ENCODE measurements around the gene TNFSF13B. TPM values are rescaled to one million over a fixed set of nuclear protein-coding genes. Genes with fewer than 3 reads are reported as not detected.

The TNFSF13B gene
- total RNA-seq, 3 donors from 2014 or later, result 2.0 to 5.6 (median 3.5) TPM

DNA sequence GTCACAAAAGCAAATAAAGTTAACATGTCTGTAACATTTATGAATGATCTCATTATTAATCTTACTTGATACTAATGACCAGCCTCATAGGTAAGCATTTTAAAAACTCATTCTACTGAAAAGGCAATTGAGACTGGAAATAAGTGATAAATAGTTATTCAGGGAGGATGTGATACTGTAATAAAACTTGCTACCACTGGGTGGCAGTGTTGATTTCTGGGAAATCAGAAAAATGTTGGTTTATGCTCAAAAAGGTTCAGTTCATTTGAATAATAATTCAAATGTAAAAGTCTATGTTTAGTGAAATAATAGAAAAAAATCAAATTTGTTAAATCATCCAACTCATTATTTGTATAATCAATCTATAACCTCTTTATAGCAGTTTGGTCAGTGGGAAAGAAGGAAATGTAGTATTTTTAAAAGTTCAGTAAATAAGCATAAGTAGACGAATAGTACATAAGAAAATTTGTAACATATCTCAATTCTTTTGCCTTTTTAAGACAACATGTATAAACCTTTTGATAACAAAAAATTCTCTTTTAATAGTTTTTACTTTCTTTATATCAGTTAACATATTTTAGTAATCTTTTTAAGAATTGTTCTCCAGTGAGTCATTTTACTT lies 41.8 kb upstream of the TNFSF13B start:
- ATAC-seq (peak; percentile 38), DNase-seq (peak in 1 of 3 donors; percentile 60)
- Histone ChIP-seq H3K9me3 (no peaks in the 10 kb centered on the region), H3K36me3 (ENCODE audit: low read depth) (no peaks in the 10 kb centered on the region), H3K4me3 (no peak overlapping the region), H3K4me1 (ENCODE audit: low read depth) (peaks cover 11% of the 10 kb centered on the region)
- peak; percentile 65 for TF ChIP-seq CTCF (IDR thresholded peaks at IDR 0.05)
- intact Hi-C loops (cut with DNase I, micrococcal nuclease), result no loop called here

- Histone ChIP-seq H3K4me3 (no peak overlapping the region), H3K9me3 (no peaks in the 10 kb centered on the region), H3K4me1 (ENCODE audit: low read depth) (peaks cover 8% of the 10 kb centered on the region), H3K36me3 (ENCODE audit: low read depth) (no peaks in the 10 kb centered on the region)
- no peak for ATAC-seq
- DNase-seq, result no peak
- intact Hi-C loops (cut with DNase I, micrococcal nuclease), result no loop called here
- TF ChIP-seq CTCF (IDR thresholded peaks at IDR 0.05), result no peak
Observed at GRCh38 chr13:108230377-108230776, 39.1 kb upstream of the TNFSF13B start.

GRCh38 chr13:108249150-108249549 lies 20.4 kb upstream of the TNFSF13B start:
- no peak for TF ChIP-seq CTCF (IDR thresholded peaks at IDR 0.05)
- DNase-seq, result no peak
- H3K9me3 ChIP-seq, result peaks cover 6% of the 10 kb centered on the region
- no peak for ATAC-seq
- no peaks in the 10 kb centered on the region for H3K36me3 ChIP-seq (ENCODE audit: low read depth)
- H3K4me1 ChIP-seq (ENCODE audit: low read depth), result no peaks in the 10 kb centered on the region
- H3K4me3 ChIP-seq, result no peak overlapping the region
- intact Hi-C loops (cut with DNase I, micrococcal nuclease), result no loop called here

DNA sequence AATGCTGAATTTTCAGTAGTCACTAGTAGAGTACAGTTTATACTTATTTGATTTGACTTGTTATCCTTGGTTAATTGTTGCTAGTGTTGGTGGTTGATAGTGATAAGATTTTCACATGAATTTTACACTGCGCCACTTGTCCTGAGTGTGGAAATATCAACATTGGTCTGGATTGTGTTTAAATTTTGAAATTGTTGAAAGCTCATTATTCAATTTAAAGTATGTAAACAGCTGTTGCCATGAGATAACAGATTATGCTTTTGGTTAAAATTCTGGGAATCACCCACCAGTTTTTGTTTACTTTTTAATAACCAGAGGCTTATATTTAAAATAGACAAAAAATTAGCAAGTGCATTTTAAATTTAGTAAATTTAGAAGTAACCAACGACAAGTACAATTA lies 12.3 kb upstream of the TNFSF13B start:
- no peaks in the 10 kb centered on the region for H3K4me1 ChIP-seq (ENCODE audit: low read depth)
- no peaks in the 10 kb centered on the region for H3K36me3 ChIP-seq (ENCODE audit: low read depth)
- intact Hi-C loops (cut with DNase I, micrococcal nuclease), result no loop called here
- no peak overlapping the region for H3K4me3 ChIP-seq
- DNase-seq, result no peak
- no peak for ATAC-seq
- H3K9me3 ChIP-seq, result no peaks in the 10 kb centered on the region
- TF ChIP-seq CTCF (IDR thresholded peaks at IDR 0.05), result no peak

DNA sequence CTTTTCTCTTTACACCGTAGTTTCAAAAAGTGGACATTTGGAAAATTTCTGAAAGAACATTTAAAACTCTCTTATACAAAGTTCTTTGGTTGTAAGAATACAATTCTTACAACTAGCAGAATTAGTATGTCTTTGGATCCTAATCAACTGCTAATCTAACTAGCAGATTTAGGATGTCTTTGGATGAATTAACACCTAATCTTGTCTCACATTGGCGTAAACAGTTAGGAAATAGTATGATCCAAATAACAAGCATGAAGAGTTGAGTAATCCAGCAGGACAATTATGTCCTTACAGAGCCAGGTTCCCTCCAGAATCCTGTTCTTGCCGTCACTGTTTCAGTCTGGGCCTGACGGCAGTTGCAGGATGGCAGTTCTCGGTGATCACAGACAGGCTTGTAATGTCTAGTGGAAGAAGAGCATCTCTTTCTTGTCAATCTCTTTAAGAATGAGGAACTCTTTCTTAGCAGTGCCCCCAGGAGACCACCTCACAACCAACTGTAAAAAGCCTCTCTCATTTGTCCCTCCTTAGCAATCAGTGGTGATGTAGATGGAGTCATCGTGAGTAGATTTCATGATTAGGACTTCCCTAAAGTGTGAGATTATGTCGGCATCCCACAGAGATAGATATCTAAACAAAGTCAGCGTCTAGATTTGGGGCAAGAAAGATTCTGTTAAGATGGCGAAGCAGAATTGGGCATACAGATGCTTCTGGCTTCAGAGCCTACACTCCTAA lies 5.7 kb upstream of the TNFSF13B start:
- no peak for ATAC-seq
- Histone ChIP-seq H3K4me1 (ENCODE audit: low read depth) (no peaks in the 10 kb centered on the region), H3K9me3 (no peaks in the 10 kb centered on the region), H3K4me3 (no peak overlapping the region), H3K36me3 (ENCODE audit: low read depth) (no peaks in the 10 kb centered on the region)
- TF ChIP-seq CTCF (IDR thresholded peaks at IDR 0.05), result no peak
- intact Hi-C loops (cut with DNase I, micrococcal nuclease), result no loop called here
- DNase-seq, result no peak

Data from mucosa of descending colon (tissue), 3 donors.